WERI-Rb-1 (cell line): ENCODE results near the gene SAA4.

Experiments
- DNase-seq: peaks from one replicate; pipeline ENCODE4 v3.0.0-alpha.2; 2020
- H3K27ac ChIP-seq: fragments of 250-450 bp; sonication (Bioruptor Pico); 2 replicates; pipeline ENCODE4 v1.5.1; 2020; ENCODE audit warnings: mild to moderate bottlenecking, moderate library complexity
- H3K27me3 ChIP-seq: fragments of 250-450 bp; sonication (Bioruptor Pico); 2 replicates; pipeline ENCODE4 v1.5.1; 2021; ENCODE audit warnings: mild to moderate bottlenecking, low read depth, moderate library complexity; ENCODE audit not compliant: insufficient read depth, severe bottlenecking
- H3K36me3 ChIP-seq: fragments of 250-450 bp; sonication (Bioruptor Pico); 2 replicates; pipeline ENCODE4 v1.5.1; 2020; ENCODE audit warnings: mild to moderate bottlenecking, moderate library complexity
- H3K4me3 ChIP-seq: 2 replicates; pipeline ENCODE4 v1.5.1; 2011; ENCODE audit warnings: low read depth, mild to moderate bottlenecking, control low read depth, low read length
- H3K9me3 ChIP-seq: fragments of 250-450 bp; sonication (Bioruptor Pico); 2 replicates; pipeline ENCODE4 v1.5.1; 2021; ENCODE audit warnings: mild to moderate bottlenecking, moderate library complexity; ENCODE audit not compliant: severe bottlenecking
- TF ChIP-seq, protein P1 (sequence below): IDR thresholded peaks from 2 replicates; pipeline ENCODE4 v1.5.1; 2011; ENCODE audit warnings: low read depth, mild to moderate bottlenecking, control low read depth, inconsistent platforms, low read length

The SAA4 gene

DNA sequence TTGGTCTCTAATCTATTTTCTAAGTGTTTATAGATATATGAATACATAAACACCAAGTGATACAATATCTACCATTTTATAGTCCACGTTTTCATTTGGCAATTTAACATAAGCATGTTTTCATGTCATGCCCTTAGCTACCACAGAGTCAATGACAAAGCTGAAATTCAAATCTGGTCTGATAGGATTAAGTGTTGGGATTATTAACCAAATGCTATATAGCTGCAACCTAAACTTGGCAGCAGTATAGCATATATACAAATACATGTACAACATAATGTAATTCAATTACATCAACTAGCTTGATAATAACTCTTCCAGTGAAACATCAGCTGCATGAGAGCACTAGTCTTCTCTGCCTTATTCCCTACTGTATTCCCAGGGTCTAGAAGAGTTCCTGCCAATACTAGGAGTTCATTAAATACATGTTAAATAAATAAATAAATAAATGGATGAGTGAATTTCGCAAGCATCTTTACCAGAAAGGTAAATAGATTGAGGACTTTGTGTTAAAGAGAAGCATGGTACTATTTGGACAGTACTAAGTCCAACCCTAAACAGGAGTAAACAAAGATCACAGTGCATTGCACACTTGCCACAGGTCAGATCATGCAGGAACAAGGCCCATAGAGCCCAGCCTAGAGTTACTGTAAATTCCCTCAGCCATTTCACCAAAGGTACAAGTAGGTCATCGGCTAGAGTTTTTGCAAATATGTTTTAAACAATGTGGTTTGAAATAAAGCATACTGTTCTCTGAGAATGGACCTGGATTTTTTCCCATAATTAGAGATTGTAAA lies 12.8 kb downstream of the SAA4 start:
- DNase-seq: no peak
- TF ChIP-seq, protein P1, sequence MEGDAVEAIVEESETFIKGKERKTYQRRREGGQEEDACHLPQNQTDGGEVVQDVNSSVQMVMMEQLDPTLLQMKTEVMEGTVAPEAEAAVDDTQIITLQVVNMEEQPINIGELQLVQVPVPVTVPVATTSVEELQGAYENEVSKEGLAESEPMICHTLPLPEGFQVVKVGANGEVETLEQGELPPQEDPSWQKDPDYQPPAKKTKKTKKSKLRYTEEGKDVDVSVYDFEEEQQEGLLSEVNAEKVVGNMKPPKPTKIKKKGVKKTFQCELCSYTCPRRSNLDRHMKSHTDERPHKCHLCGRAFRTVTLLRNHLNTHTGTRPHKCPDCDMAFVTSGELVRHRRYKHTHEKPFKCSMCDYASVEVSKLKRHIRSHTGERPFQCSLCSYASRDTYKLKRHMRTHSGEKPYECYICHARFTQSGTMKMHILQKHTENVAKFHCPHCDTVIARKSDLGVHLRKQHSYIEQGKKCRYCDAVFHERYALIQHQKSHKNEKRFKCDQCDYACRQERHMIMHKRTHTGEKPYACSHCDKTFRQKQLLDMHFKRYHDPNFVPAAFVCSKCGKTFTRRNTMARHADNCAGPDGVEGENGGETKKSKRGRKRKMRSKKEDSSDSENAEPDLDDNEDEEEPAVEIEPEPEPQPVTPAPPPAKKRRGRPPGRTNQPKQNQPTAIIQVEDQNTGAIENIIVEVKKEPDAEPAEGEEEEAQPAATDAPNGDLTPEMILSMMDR: no peak
- Histone ChIP-seq H3K27me3 (no peaks in the 10 kb centered on the region), H3K36me3 (no peaks in the 10 kb centered on the region), H3K9me3 (peaks cover 4% of the 10 kb centered on the region), H3K27ac (no peak overlapping the region), H3K4me3 (no peak overlapping the region)

DNA sequence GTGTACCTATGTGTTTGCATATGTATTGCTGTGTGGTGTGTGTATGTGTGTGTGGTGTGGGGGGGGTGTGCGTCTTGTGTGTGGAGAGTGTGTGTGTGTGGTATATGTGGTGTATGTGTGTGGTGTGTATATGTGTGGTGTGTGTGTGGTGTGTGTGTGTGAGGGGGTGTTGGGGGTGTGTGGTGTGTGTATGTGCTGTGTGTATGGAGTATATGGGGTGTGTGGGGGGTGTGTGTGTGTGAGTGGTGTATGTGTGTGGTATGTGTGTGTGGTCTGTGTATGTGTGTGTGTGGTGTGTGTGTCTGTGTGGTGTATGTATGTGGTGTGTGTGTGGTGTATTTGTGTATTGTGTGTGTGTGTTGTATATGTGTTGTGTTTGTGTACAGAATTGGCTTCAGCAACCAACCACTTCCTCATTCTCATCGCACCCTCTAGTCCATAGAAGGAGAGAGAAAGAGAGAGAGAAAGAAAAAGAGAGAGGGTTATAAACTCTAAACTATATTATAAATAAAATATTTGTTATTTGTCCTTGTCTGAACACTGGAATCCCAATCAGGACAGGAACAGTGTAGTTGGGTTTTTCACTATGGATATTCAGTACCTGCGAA lies 13.7 kb downstream of the SAA4 start:
- H3K9me3 ChIP-seq: peaks cover 4% of the 10 kb centered on the region
- H3K36me3 ChIP-seq: no peaks in the 10 kb centered on the region
- no peaks in the 10 kb centered on the region for H3K27me3 ChIP-seq
- H3K4me3 ChIP-seq: no peak overlapping the region
- TF ChIP-seq, protein P1: no peak
- H3K27ac ChIP-seq: no peak overlapping the region
- DNase-seq: no peak

DNA sequence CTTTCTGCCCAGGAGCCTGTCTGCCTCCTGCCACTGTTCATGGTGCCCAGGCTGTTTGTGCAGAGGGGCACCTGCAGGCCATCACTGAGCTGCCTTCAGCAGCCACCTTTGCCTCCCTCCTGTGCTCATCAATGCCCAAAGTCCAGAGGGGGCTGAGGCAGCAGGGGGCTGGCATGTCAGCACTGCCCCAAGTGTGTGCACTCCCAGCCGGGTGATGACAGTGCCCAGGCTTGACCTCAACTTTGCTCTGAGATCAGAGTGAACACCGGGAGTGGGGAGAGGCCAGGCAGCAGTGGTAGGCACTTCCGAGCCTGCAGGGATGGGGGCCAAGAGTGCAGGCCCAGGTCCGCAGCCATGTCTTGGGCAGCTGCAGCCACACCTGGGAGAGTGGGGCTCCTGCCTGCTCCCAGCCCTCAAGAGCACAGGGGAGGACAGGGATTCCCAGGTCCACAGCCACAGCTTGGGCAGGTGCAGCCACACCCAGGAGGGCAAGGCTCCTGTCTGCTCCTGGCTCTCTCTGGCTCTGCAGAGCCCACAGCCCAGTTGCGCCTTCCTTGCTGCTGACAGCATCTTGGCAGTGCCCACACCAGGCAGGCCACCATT lies 15.2 kb downstream of the SAA4 start:
- no peak for DNase-seq
- Histone ChIP-seq H3K36me3 (no peaks in the 10 kb centered on the region), H3K4me3 (no peak overlapping the region), H3K9me3 (peaks cover 2% of the 10 kb centered on the region), H3K27ac (no peak overlapping the region), H3K27me3 (no peaks in the 10 kb centered on the region)
- TF ChIP-seq, protein P1: no peak

DNA sequence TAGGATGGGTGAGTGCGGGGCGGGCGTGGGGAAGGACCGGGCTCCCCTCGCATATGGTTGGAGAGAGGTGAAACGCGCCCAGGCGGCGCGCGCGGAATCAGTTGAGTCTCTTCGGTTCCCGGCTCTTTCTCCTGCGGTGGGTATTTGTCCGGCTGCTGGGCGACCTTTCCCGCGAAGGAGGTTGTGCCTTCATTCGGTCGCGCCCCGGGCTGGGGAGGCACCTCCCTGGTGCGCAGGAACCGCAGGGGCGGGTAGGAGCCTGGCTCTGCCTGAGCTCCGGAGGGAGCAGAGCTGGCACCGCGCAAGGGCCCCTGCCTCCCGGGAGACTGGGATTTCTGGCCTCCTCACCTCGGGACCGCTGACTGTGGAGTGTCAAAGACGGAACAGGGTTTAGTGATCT lies 27.5 kb downstream of the SAA4 start:
- H3K27ac ChIP-seq: no peak overlapping the region
- no peak for DNase-seq
- H3K36me3 ChIP-seq: no peaks in the 10 kb centered on the region
- H3K27me3 ChIP-seq: no peaks in the 10 kb centered on the region
- no peaks in the 10 kb centered on the region for H3K9me3 ChIP-seq
- TF ChIP-seq, protein P1: no peak
- no peak overlapping the region for H3K4me3 ChIP-seq

DNA sequence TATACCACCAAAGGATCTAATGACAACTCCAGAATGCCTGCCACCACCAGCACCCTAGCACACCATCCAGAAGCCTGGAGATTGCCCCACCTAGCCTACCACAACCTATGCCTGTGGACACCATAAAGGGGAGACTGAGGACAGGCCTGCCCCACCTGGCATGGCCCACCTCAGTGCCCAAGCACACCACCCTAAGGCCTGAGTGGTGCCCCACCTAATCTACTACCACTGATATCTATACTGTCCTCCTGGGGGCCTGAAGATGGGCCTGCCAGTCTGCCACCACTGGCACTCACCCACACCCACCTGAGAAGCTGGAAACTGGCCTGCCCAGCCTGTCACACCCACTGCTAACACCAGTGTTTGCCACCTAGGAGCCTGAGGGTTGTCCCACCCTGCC lies 31.8 kb downstream of the SAA4 start:
- Histone ChIP-seq H3K4me3 (no peak overlapping the region), H3K27me3 (no peaks in the 10 kb centered on the region), H3K36me3 (no peaks in the 10 kb centered on the region), H3K9me3 (no peaks in the 10 kb centered on the region), H3K27ac (no peak overlapping the region)
- no peak for DNase-seq
- TF ChIP-seq, protein P1: no peak
